HEK293T (cell line): ENCODE results near the gene OMG.

Experiments
- BHLHE40 ChIP-seq: fragments of 450-650 bp; IDR thresholded peaks from 2 replicates; pipeline ENCODE4 v1.6.1; 2016; ENCODE audit warnings: mild to moderate bottlenecking, moderate library complexity, borderline replicate concordance
- CTBP1 ChIP-seq: fragments of 450-650 bp; IDR thresholded peaks from 2 replicates; pipeline ENCODE4 v1.6.1; 2016; ENCODE audit warnings: borderline replicate concordance
- ELF4 ChIP-seq: fragments of 450-650 bp; IDR thresholded peaks from 2 replicates; pipeline ENCODE4 v1.6.1; 2017; ENCODE audit warnings: antibody characterized with exemption
- FOXK2 ChIP-seq: fragments of 450-650 bp; IDR thresholded peaks from 2 replicates; pipeline ENCODE4 v1.6.1; 2016; ENCODE audit warnings: mild to moderate bottlenecking
- HDGF ChIP-seq: fragments of 450-650 bp; IDR thresholded peaks from 2 replicates; pipeline ENCODE4 v1.6.1; 2017; ENCODE audit warnings: antibody characterized with exemption, borderline replicate concordance
- L3MBTL2 ChIP-seq: fragments of 450-650 bp; conservative IDR thresholded peaks from 2 replicates; pipeline ENCODE4 v1.6.1; 2016; ENCODE audit warnings: mild to moderate bottlenecking
- ZNF384 ChIP-seq: fragments of 450-650 bp; IDR thresholded peaks from 2 replicates; pipeline ENCODE4 v1.6.1; 2016

DNA sequence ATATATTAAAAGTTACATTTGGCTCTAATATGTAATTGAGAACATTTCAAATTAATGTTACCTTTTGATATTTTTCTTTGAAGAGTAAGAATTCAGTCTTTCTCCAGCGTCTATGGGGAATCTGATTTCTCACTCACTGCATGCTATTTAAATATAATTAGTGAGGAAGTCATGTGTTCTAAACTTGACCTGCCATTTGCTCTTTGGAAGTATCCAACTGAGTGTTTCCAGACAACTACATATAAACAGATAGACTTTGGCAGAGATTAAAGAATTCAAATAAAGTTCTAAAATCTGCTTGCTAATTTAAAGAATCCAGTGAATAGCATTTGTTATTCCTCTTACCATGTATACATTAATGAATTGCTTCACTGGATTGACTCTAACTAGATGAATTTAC is 23.5 kb downstream of the OMG start:
- no peak for TF ChIP-seq ZNF384
- no peak for TF ChIP-seq BHLHE40
- no peak for TF ChIP-seq ELF4
- TF ChIP-seq HDGF, result no peak
- TF ChIP-seq CTBP1, result no peak
- no peak for TF ChIP-seq L3MBTL2
- no peak for TF ChIP-seq FOXK2
